SK-MEL-5 (cell line): ENCODE measurements around the gene LRRC49. TPM values are rescaled to one million over a fixed set of nuclear protein-coding genes. Genes with fewer than 3 reads are reported as not detected.
"Not testable (repeated sequence)": the region's sequence is repeated elsewhere in the genome, so short reads cannot be mapped to it uniquely, and the experiment has no call there.

Source experiments
- DNase-seq: peaks from one replicate; pipeline ENCODE4 v3.0.0-alpha.2; 2016; ENCODE audit warnings: low read depth, low spot score
- in situ Hi-C: cut with HindIII; loops from 2 replicates; pipeline ENCODE4 v1.10.0; 2016; ENCODE audit warnings: low sequenced_read_pairs, high pct_unique_total_duplicates, low pct_unique_long_range_greater_than_20kb
- polyA plus RNA-seq, 2 experiments: library from polyadenylated mRNA; depleted of rRNA; stranded (reverse); fragments of >200 nt; gene quantifications; 2 replicates each; pipeline ENCODE4 v1.2.3, GENCODE V29; 2015
- total RNA-seq: library from RNA; depleted of rRNA; stranded (reverse); fragments of >200 nt; shearing (Covaris generic); gene quantifications from 2 replicates; pipeline ENCODE4 v1.2.3, GENCODE V29; 2014; rRNA removed

LRRC49 gene
- 1.1 and 1.6 TPM in 2 replicates for total RNA-seq
- 0.35 and 0.80 TPM in 2 replicates for polyA plus RNA-seq (2015; cell fraction: cytosol; rRNA removed)
- polyA plus RNA-seq (2015; cell fraction: nucleus; rRNA removed): 4.2 TPM in 1 of 2 replicates, not detected in the other

DNA sequence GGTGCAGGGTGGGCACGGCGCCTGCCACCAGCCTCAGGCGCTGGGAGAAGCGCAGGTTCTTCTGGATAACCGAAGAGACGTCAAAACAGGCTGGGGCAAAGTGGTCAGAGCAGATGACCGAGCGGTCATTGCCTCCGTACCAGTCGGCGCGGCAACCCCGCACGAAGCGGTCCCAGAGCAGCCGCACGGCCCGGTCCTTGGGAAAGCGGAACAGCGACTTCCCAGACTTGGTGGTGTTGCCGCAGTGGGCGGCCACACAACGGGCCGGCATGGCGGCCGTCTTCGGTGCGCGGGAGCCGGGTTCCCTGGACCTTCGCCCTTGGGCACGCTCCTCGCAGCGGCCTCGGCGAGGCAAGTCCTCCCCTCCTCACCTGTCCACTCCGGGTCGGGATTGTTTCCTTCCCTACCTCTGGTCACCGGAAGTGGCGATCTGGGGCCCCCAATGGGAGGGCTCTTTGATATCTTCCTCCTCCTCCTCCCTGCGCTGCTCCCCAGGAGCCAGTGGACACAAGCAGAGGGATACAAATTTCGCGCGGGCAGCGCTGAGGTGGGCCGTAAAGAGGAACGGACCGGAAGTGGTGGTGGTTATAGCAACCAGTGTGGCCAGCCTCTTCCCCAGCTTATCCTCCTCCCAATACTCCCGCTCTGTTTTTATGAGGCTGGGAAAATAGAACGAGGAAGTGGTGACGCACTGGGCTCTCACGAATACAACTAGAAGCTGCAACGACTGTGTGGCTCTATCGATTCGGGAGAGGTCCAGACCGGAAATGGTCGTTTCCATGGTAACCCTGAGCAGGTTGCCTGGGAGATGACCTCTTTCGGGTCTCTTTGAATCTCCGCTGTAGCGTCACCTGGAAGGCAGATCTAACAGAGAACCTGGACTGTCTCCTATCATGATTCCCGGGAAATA, at the start of gene LRRC49, which contains the start of gene THAP10:
LRRC49 (plus strand) TSS at position 825 of the 910 bp plus-strand sequence; CDS start at position 894, 69 bp downstream.
THAP10 (minus strand) TSS at position 432 of the 910 bp plus-strand sequence; CDS start at position 271, 161 bp downstream.
- in situ Hi-C loops: no loop called here

DNA sequence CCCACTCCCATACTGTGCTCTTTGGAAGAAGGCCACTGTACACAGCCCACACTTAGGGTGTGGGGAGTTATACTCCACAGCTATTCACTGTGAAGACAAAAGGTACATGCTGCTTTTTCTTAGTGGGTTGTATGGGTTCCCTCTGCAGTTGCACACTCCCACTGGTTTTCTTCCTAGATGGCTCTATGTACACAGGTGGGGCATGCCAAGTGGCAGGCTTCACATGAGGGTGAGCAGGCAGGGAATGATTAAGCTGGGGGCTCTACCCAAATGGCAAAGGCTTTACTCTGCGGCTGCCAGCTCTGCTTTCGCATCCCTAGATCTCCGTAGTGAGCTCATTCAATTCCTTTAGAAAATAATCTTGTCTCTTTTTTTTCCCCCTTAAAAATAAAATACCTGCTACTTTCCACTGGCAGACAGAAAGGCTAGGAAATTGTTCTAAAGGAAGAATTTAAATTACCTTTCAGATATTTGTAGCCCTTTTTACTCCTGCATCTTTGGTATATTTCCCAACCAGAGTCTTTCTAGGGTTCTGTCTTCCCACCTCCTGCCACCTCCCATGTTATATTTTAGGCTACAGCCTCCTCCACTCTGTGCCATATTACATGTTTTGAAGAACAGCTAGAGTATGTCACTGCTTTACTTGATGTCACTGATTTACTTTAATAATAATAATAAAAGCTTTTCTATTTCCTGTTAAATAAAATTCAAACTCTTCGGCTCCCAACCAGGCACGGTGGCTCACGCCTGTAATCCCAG, 46.8 kb upstream of the LRRC49 start:
- in situ Hi-C loops: no loop called here
- DNase-seq: no peak

More for the DNA sequence above, at the start of gene LRRC49, which contains the start of gene THAP10:
- peak; percentile 88 for DNase-seq

DNA sequence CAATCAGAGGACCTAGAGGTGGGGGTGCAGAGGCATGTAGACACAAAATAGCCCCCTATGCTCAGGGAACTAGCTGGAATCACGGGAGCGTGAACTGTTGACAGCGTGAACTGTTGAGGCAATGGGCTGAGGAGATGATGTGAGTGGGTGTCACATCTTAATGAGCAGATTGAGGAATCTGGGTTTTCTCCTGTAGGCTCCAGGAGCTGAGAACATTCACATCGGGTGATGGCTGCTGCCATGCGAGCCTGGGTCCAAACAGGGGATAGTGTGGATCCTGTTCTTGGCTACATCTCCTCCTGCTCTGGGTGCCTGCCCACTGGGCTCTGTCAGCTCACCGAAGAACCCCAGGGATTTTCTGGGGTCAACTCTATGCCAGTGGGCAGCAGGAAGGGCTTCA, 40.7 kb upstream of the LRRC49 start:
- DNase-seq: no peak
- in situ Hi-C loops: no loop called here

- in situ Hi-C loops: no loop called here
- DNase-seq: no peak
These were observed 39.9 kb upstream of the LRRC49 start for GRCh38 chr15:70852501-70853317.

DNA sequence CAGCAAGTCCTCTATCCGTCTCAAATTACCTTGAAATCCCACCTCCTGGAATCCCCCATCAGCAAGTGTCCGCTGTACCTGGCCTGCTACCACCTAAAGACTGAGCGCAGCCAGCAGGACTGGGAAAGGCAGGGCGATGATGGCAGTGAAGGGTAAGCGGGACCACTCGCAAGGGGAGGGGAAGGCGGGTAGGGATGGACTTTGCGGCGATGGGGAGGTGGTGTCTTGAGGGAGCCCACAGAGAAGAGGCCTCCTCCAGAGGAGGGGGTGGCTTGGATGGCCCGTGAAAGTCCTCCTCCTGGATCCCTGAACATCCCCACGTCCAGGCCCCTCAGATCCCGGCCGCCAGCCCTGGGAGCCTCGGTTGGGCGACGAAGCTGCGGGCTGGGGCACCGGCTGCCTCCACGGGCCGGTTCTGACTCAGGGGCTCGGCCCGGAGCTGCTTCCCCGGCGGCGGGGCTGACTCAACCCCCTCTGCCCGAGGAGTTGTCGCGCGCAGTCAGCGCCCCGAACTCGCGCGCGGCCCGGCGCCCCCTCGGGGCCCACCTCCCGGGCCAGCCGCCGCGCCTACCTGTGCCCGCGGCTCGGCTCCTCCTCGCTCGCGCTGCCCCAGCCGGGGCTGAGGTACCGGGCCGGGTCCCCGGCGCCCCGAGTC, 39.2 kb upstream of the LRRC49 start:
- DNase-seq: no peak
- in situ Hi-C loops: no loop called here

DNA sequence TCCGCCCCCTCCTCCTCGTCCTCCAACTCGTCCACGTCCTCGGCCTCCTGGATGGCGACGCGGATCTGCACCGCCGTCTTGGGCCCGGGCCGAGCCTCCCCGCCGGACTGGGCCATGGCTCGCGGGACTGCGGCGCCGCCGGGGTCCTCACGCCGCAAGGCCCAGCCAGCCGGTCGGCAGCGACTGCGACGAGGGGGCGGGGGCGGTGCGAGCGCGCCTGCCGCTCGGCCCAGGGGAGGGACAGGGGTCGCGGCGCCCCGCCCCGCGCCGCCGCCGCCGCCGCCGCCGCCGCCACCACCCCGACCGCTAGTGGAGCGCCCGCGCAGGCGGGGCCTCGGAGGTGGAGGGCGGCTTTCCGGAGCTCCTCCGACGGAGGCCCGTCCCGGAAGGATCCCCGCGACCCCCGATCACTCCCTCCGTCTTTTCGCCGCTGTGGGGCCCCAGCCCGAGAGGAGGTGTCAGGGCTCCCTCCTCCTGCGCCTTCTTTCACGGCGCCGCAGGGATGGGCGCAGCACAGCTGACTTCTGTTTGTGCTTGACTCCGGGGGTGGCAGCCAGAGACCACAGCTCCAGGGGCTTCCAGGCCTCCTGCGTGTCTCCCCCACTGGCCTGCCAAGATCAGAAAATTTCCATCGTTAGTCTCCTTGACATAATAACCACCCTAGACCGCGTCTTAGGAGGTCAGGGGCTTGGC, 38.5 kb upstream of the LRRC49 start, which contains the start of gene LARP6:
LARP6 (minus strand) TSS at position 185 of the 693 bp plus-strand sequence; CDS start at position 116, 69 bp downstream.
- DNase-seq: peak; percentile 43
- in situ Hi-C loops: no loop called here

DNA sequence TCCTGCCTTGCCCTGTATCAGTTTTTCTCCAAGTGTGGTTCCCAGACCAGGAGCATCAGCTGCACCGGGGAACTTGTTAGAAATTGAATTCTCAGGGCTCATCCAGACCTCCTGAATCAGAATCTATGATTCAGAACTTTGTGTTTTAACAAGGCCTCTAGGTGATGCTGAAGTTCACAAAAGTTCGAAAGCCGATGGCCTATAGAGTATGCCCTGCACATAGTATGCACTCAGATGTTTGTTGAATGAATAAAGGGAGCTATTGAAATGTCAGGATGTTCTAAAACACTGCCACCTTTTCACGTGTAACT, 38.0 kb upstream of the LRRC49 start:
- DNase-seq: peak; percentile 17
- in situ Hi-C loops: no loop called here

DNA sequence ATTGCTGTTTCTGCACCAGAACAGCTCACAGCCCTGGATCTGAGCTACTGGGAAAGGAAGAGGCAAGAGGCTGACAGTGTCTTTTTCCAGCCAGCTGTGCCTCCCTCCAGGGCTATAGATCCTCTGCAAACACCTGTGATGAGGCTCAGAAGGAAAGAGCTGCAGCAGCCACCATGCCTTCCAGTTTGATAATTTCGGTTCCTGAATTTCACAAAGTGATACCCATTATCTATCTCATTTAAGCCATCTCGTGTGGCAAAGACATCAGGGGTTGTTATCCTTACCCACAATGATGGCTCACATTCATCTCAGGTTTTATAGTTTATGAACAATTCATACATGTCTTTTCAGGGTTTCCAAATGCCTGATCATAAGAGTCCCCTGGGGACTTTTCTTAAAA, 36.9 kb upstream of the LRRC49 start:
- DNase-seq: no peak
- in situ Hi-C loops: no loop called here

- DNase-seq: no peak
- in situ Hi-C loops: no loop called here
These were observed 36.3 kb upstream of the LRRC49 start for GRCh38 chr15:70856177-70856883.

- in situ Hi-C loops: no loop called here
- no peak for DNase-seq
These were observed 35.6 kb upstream of the LRRC49 start for GRCh38 chr15:70856884-70857561.

DNA sequence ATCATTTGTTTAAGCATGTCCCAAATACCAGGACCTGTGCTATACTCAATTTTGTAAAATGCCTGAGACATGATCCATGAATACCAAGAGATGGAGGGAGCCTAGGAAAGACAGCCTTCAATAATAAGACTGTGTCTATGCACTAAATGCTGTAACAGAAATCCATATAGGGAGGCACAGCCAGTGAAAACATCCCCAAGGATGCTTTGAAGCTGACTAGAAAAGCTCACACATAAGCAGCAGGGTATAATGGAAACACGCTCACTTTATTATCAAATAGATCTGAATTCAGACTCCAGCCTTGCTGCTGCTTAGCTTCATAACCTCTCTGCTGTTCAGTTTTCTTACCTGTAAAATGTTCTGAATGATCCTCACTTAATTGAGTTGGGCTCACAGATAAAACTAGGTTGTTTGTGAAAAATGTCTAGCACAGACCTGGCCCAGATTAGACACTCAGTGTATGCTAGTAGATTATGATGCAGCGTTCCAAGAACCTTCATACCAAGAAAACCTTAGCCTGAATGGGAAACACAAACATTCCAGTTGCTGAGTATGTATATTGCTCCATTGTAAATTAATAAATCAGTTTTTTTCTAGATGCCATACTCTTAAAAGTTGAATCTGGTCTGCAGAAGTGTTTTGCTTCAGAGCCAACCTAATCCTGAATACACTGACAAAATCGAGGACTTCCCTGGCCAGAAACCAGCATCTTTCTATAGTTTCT, 34.9 kb upstream of the LRRC49 start:
- in situ Hi-C loops: no loop called here
- no peak for DNase-seq

DNA sequence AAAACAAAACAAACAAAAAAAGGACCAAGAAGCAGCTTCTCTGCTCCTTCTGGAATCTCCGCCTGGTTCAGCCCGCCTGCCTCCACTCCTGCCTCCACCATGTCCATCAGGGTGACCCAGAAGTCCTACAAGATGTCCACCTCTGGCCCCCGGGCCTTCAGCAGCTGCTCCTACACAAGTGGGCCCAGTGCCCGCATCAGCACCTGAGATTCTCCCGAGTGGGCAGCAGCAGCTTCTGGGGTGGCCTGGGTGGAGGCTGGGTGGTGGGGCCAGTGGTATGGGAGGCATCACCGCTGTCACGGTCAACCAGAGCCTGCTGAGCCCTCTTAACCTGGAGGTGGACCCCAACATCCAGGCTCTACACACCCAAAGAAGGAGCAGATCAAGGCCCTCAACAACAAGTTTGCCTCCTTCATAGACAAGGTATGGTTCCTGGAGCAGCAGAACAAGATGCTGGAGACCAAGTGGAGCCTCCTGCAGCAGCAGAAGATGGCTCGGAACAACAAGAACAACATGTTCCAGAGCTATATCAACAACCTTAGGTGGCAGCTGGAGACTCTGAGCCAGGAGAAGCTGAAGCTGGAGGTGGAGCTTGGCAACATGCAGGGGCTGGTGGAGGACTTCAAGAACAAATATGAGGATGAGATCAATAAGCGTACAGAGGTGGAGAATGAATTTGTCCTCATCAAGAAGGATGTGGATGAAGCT, 33.9 kb upstream of the LRRC49 start:
- in situ Hi-C loops, DNase-seq: not testable (repeated sequence)

GRCh38 chr15:70859322-70859908, 33.2 kb upstream of the LRRC49 start:
- no peak for DNase-seq
- in situ Hi-C loops: no loop called here

DNA sequence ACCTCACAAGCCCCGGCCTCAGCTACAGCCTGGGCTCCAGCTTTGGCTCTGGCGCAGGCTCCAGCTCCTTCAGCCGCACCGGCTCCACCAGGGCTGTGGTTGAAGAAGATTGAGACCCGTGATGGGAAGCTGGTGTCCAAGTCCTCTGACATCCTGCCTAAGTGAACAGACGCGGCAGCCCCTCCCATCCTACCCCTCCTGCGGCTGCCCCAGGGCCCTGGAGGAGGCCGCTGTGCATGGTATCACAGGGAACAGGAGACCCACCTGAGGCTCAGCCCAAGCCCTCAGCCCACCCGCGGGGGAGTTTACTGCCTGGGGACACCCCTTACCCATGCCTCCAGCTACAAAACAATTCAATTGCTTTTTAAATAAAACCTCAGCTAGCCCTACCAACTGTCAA, 32.6 kb upstream of the LRRC49 start:
- in situ Hi-C loops: no loop called here

More for the DNA sequence above, 32.6 kb upstream of the LRRC49 start:
- no peak for DNase-seq
